T-cell (primary cell): ENCODE data around the gene AKT2. TPM values are rescaled to one million over a fixed set of nuclear protein-coding genes. Genes with fewer than 3 reads are reported as not detected.

ENCODE experiments used
- ATAC-seq, 4 experiments: fragments of 200-7000 bp in 3 of 4; fragments of 150-1000 bp in 1 of 4; cut with Tn5 transposase; replicated peaks in 1 of 4; 1 replicate in 3 of 4; 2 replicates in 1 of 4; pipeline ENCODE4 v1.10.0; 2021; ENCODE audit warnings: moderate library complexity in 3 of 4, mild to moderate bottlenecking in 2 of 4, moderate number of reproducible peaks in 1 of 4
- CTCF ChIA-PET, 2 donors: fragments of 300-600 bp; sonication (Branson Sonifier 250); formaldehyde crosslinking; loops; one replicate each; lab custom pipeline; 2022; ENCODE audit warnings: antibody characterized with exemption in 2 of 2; lab: Charles Lee
- POLR2A ChIA-PET, 2 donors: fragments of 300-600 bp; sonication (Branson Sonifier 250); formaldehyde crosslinking; loops; one replicate each; lab custom pipeline; 2022; ENCODE audit warnings: antibody characterized with exemption in 2 of 2; lab: Charles Lee
- DNase-seq, 35 experiments: peaks; one replicate each; pipeline versions ENCODE4 v3.0.0 to v3.0.0-alpha.2; 2013 to 2023
- H3K27ac ChIP-seq: one replicate; pipeline ENCODE4 v1.5.1; 2013; ENCODE audit warnings: low read length
- H3K27me3 ChIP-seq, 2 experiments: replicated peaks in 1 of 2; 1 replicate in 1 of 2; 2 replicates in 1 of 2; pipeline versions ENCODE4 v1.6.1 to v1.7.0; 2013; ENCODE audit warnings: low read length in 1 of 2, mixed read lengths in 1 of 2; ENCODE audit not compliant: control insufficient read depth in 2 of 2, insufficient read depth in 2 of 2; ENCODE audit errors: extremely low read depth in 1 of 2
- H3K36me3 ChIP-seq, 2 donors: 1 replicate in 1 of 2; 2 replicates in 1 of 2; pipeline versions ENCODE4 v1.6.1 to v1.7.0; 2013; ENCODE audit warnings: low read length in 1 of 2; ENCODE audit not compliant: control insufficient read depth in 2 of 2, insufficient read depth in 1 of 2; ENCODE audit errors: extremely low read depth in 1 of 2
- H3K4me1 ChIP-seq, 2 experiments: 1 replicate in 1 of 2; 2 replicates in 1 of 2; pipeline versions ENCODE4 v1.6.1 to v1.7.0; 2013; ENCODE audit warnings: low read length in 2 of 2, mixed read lengths in 1 of 2; ENCODE audit not compliant: insufficient read depth in 2 of 2, control insufficient read depth in 1 of 2; ENCODE audit errors: extremely low read depth in 1 of 2
- H3K4me3 ChIP-seq, 2 donors: 1 replicate in 1 of 2; 2 replicates in 1 of 2; pipeline versions ENCODE4 v1.5.1 to v1.7.0; 2013; ENCODE audit warnings: mild to moderate bottlenecking in 2 of 2, low read length in 1 of 2, moderate library complexity in 1 of 2; ENCODE audit not compliant: control insufficient read depth in 1 of 2; ENCODE audit errors: extremely low read depth in 1 of 2
- H3K9me3 ChIP-seq: 2 replicates; pipeline ENCODE4 v1.7.0; 2013
- H3K27ac Mint-ChIP-seq, 2 donors: one replicate each; pipeline ENCODE4 v1.8.0; 2020 to 2021; ENCODE audit warnings: mild to moderate bottlenecking in 2 of 2, mixed read lengths in 2 of 2
- H3K27me3 Mint-ChIP-seq, 2 donors: one replicate each; pipeline ENCODE4 v1.8.0; 2021 to 2022; ENCODE audit warnings: mixed read lengths in 2 of 2
- H3K36me3 Mint-ChIP-seq: one replicate; pipeline ENCODE4 v1.8.0; 2021; ENCODE audit warnings: mixed read lengths
- H3K4me1 Mint-ChIP-seq, 3 donors: one replicate each; pipeline ENCODE4 v1.8.0; 2020 to 2022; ENCODE audit warnings: mixed read lengths in 3 of 3, mild to moderate bottlenecking in 1 of 3
- H3K4me3 Mint-ChIP-seq, 3 donors: one replicate each; pipeline ENCODE4 v1.8.0; 2020 to 2022; ENCODE audit warnings: mild to moderate bottlenecking in 3 of 3, mixed read lengths in 3 of 3, moderate library complexity in 3 of 3
- H3K9me3 Mint-ChIP-seq, 3 donors: one replicate each; pipeline ENCODE4 v1.8.0; 2020 to 2022; ENCODE audit warnings: mixed read lengths in 3 of 3
- WGBS: methylation state at CpG from one replicate; pipeline ENCODE4 v1.1.5; 2013; ENCODE audit warnings: missing lambda C conversion rate; ENCODE audit not compliant: insufficient coverage; 5-methylcytosine and 5-hydroxymethylcytosine counted together
- total RNA-seq, 35 experiments: library from RNA in 6 of 35; stranded (reverse) in 6 of 35; fragments of 120-200 nt in 1 of 35; gene quantifications; one replicate each; pipeline versions ENCODE4 v1.2.1 to v1.2.4 and lab custom pipeline; 2013 to 2026

Gene AKT2
- total RNA-seq, 5 donors from 2014 or later (not counting 1 experiment from before 2014, with no cell fraction given): 169 to 218 (median 172) TPM

DNA sequence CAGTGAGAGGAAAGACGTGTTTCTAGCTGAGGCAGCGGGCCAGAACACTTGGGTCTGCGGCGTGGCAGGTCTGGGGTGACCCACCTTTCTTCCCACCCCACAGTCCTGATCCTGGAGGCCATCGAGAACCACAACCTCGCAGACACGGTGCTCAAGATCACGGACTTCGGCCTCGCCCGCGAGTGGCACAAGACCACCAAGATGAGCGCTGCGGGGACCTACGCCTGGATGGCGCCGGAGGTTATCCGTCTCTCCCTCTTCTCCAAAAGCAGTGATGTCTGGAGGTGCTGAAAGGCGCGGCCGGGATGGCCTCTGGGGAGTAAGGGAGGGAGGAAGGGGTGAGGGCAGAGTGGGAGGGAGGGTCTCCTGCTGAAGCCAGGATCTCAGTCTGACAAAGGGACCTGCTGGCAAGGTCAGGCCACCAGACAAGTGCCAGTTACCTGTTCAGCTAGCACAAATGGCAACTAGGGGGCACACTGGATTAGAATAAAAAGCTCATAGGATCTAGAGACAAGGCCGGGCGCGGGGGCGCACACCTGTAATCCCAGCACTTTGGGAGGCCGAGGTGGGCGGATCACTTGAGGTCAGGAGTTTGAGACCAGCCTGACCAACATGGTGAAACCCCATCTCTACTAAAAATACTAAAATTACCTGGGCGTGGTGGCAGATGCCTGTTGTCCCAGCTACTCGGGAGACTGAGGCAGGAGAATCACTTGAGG is 86.7 kb downstream of the AKT2 start:
- peaks cover 10 to 17% (median 13%) of the 10 kb centered on the region in 3 donors for H3K4me1 Mint-ChIP-seq
- CTCF ChIA-PET: no interaction called here
- no peaks in the 10 kb centered on the region for H3K27me3 Mint-ChIP-seq
- H3K36me3 Mint-ChIP-seq: peaks cover 8% of the 10 kb centered on the region
- POLR2A ChIA-PET: no interaction called here
- H3K9me3 Mint-ChIP-seq: no peaks in the 10 kb centered on the region
- H3K36me3 ChIP-seq: peaks cover 0 to 5% of the 10 kb centered on the region in 2 donors
- H3K27me3 ChIP-seq: no peaks in the 10 kb centered on the region
- DNase-seq: no peak
- no peak overlapping the region for H3K27ac ChIP-seq
- no peak overlapping the region for H3K27ac Mint-ChIP-seq
- no peak for ATAC-seq
- H3K9me3 ChIP-seq: no peaks in the 10 kb centered on the region
- no peak overlapping the region for H3K4me3 ChIP-seq
- WGBS: 98% methylated on average over 22 of the region's 29 CpGs
- no peaks in the 10 kb centered on the region for H3K4me1 ChIP-seq
- H3K4me3 Mint-ChIP-seq: no peak overlapping the region

DNA sequence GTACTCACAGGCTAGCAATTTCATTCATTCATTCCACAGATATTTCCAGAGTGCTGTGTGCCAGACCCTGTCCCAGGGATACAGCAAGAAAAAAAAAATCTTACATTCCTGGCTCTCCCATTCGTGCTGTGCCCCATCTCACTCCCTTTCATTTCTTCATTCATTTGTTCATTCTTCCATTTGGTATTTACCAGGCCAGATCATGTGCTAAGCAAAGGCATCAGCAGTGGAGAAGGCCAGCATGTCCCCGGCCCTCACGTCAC is 91.6 kb downstream of the AKT2 start:
- no peak for ATAC-seq
- DNase-seq: no peak
- Histone ChIP-seq H3K4me1 (peaks cover 5 to 22% of the 10 kb centered on the region in 2 experiments), H3K27ac (no peak overlapping the region), H3K36me3 (no peaks in the 10 kb centered on the region), H3K9me3 (no peaks in the 10 kb centered on the region), H3K27me3 (no peaks in the 10 kb centered on the region), H3K4me3 (no peak overlapping the region)
- ChIA-PET CTCF (no interaction called here), POLR2A (no interaction called here)
- no peak overlapping the region for H3K27ac Mint-ChIP-seq
- no peaks in the 10 kb centered on the region for H3K36me3 Mint-ChIP-seq
- no peaks in the 10 kb centered on the region for H3K27me3 Mint-ChIP-seq
- H3K4me1 Mint-ChIP-seq: peaks cover 31 to 36% (median 31%) of the 10 kb centered on the region in 3 donors
- 100% methylated on average over 1 of the region's 3 CpGs for WGBS
- H3K9me3 Mint-ChIP-seq: no peaks in the 10 kb centered on the region
- peak overlapping the region in 2 of 3 donors; percentile 22 to 52 for H3K4me3 Mint-ChIP-seq

GRCh38 chr19:40192758-40193586 is 92.2 kb downstream of the AKT2 start:
- H3K27me3 Mint-ChIP-seq: no peaks in the 10 kb centered on the region
- no peak for ATAC-seq
- CTCF ChIA-PET: no interaction called here
- no peak overlapping the region for H3K27ac Mint-ChIP-seq
- no peak overlapping the region for H3K27ac ChIP-seq
- WGBS: 92% methylated on average over 2 of the region's 5 CpGs
- no peaks in the 10 kb centered on the region for H3K36me3 ChIP-seq
- DNase-seq: no peak
- peaks cover 5 to 22% of the 10 kb centered on the region in 2 experiments for H3K4me1 ChIP-seq
- POLR2A ChIA-PET: no interaction called here
- no peaks in the 10 kb centered on the region for H3K9me3 Mint-ChIP-seq
- peak overlapping the region; percentile 60 to 69 (median 66) for H3K4me3 Mint-ChIP-seq
- H3K27me3 ChIP-seq: no peaks in the 10 kb centered on the region
- no peaks in the 10 kb centered on the region for H3K36me3 Mint-ChIP-seq
- H3K4me1 Mint-ChIP-seq: peaks cover 31 to 36% (median 31%) of the 10 kb centered on the region in 3 donors
- H3K4me3 ChIP-seq: no peak overlapping the region
- no peaks in the 10 kb centered on the region for H3K9me3 ChIP-seq

- no peaks in the 10 kb centered on the region for H3K27me3 ChIP-seq
- ChIA-PET CTCF (interaction anchor here in 1 of 2 donors (0.6 kb wide), 1 partner anchor 250 kb away, joined by 3 read pairs; no protein-coding TSS in a partner anchor), POLR2A (interaction anchor here in 1 of 2 donors (0.6 kb wide), 1 partner anchor 94 kb away, joined by 3 read pairs; no protein-coding TSS in a partner anchor)
- Mint-ChIP-seq H3K36me3 (no peaks in the 10 kb centered on the region), H3K27me3 (no peaks in the 10 kb centered on the region), H3K4me3 (peak overlapping the region; percentile 60 to 69 (median 66)), H3K9me3 (no peaks in the 10 kb centered on the region), H3K4me1 (peaks cover 31 to 36% (median 31%) of the 10 kb centered on the region in 3 donors), H3K27ac (no peak overlapping the region)
- H3K9me3 ChIP-seq: no peaks in the 10 kb centered on the region
- DNase-seq (peak in 9 of 35 experiments; percentile 2 to 14 (median 7)), ATAC-seq (peak in 2 of 4 experiments; percentile 3 to 7)
- peak overlapping the region; percentile 51 for H3K4me3 ChIP-seq
- peaks cover 5 to 22% of the 10 kb centered on the region in 2 experiments for H3K4me1 ChIP-seq
- 23% methylated on average over 53 of the region's 62 CpGs for WGBS
- H3K36me3 ChIP-seq: no peaks in the 10 kb centered on the region
- no peak overlapping the region for H3K27ac ChIP-seq
These were observed 93.1 kb downstream of the AKT2 start for GRCh38 chr19:40191836-40192646.

DNA sequence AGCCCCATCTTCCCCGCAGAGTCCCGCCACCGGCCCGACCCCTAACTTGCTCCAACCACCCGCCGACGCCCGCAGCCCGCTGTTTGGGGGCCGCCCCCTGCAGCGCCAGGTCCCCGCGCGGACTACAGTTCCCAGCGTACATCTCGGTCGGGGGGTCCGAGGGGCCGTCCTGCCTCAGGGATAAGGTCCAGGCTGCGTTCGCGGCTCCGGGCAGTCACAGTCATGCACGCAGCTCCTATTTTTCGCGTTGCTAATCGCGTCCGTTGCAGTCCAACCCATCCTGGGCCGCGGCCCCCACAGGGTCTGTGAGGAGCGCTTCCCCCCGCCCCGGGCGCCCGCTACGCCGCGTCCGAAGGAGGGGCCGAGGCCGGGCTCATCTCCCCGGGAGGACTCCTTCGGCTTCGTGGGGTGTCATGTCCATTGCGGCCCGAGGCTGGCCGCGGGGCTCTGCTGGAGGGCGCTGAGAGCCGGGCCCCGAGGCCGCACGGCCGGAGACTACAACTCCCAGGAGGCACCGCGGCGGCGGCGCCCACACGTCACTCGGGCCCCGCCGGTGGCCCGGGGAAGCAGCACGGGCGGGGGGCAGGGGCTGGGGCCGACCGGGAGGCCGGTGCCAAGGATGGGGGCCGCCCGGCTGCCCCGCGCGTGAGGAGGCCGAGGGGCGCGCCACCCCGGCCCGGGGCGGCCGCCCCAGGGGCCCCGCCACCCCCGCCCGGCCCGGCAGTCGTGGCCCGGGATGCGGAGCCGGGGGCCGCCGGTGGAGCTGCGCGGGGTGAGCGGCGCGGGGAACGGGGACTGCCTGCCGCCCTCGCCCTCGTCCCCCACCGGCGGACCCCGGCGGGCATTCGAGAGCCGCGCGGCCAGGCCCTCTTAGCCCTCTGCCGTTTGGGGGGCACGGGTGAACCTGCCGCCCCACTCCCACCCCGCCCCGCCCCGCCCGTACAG is 94.0 kb downstream of the AKT2 start, which contains the start of gene MAP3K10:
MAP3K10 (plus strand) TSS at position 536 of the 945 bp plus-strand sequence. CDS start 606 bp downstream, outside the sequence.
- H3K27ac ChIP-seq: peak within 1 kb of the TSS; percentile 88
- no peaks in the 10 kb centered on the region for H3K36me3 Mint-ChIP-seq
- H3K27ac Mint-ChIP-seq: peak within 1 kb of the TSS; percentile 86 to 89
- peak within 1 kb of the TSS; percentile 90 to 97 for H3K4me3 ChIP-seq
- peak within 1 kb of the TSS; percentile 81 to 91 (median 84) for H3K4me3 Mint-ChIP-seq
- H3K9me3 ChIP-seq: no peaks in the 10 kb centered on the region
- H3K4me1 ChIP-seq: peaks cover 5 to 22% of the 10 kb centered on the region in 2 experiments
- WGBS: under 1% methylated on average over 99 of the region's 116 CpGs
- no peaks in the 10 kb centered on the region for H3K27me3 ChIP-seq
- peaks cover 31 to 36% (median 31%) of the 10 kb centered on the region in 3 donors for H3K4me1 Mint-ChIP-seq
- POLR2A ChIA-PET: interaction anchor here (0.6 to 0.7 kb wide), 2 partner anchors 20 to 95 kb away, joined by 3 to 5 read pairs; no protein-coding TSS in a partner anchor
- CTCF ChIA-PET: interaction anchor here in 1 of 2 donors (0.6 kb wide), 1 partner anchor 1188 kb away, joined by 7 read pairs; no protein-coding TSS in a partner anchor
- H3K27me3 Mint-ChIP-seq: no peaks in the 10 kb centered on the region
- H3K9me3 Mint-ChIP-seq: no peaks in the 10 kb centered on the region
- no peaks in the 10 kb centered on the region for H3K36me3 ChIP-seq
- ATAC-seq: peak; percentile 90 to 94 (median 92)
- peak; percentile 44 to 82 (median 65) for DNase-seq
